ENCODE measurements around the gene SLC1A3. TPM values are rescaled to one million over a fixed set of nuclear protein-coding genes. Genes with fewer than 3 reads are reported as not detected.

The SLC1A3 gene
- total RNA-seq, 1 experiment from 2014 or later: 18.6 TPM

DNA sequence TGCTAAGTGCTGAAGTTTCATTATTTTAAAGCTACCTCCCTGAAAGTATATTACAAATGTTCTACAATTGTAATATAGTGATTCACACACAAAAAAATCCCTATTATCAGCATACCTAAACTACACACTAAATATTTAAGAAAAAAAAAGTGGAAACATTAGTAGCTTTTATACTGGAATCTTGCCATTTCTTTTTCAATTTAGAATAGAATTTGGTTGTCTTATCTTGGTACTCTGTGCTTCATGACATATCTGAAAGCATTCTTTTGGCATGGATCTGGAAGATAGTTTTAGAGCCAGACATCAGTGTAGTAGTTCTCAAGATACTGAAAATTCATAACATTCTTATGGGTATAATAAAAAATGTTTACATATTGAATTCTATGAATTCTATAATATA lies 35.0 kb downstream of the SLC1A3 start:
- no peaks in the 10 kb centered on the region for H3K79me2 ChIP-seq (ENCODE audit: insufficient read depth, low read length)
- H3K4ac ChIP-seq (ENCODE audit: low read depth, low read length): no peak overlapping the region
- no peak overlapping the region for H3K27ac ChIP-seq (ENCODE audit: insufficient read length, low read depth, low read length)
- no peak overlapping the region for H3K27ac Mint-ChIP-seq
- no peaks in the 10 kb centered on the region for H3K23me2 ChIP-seq (ENCODE audit: insufficient read length, low read depth, low read length, poor library complexity, severe bottlenecking)
- peaks cover 5 to 10% of the 10 kb centered on the region in 2 experiments; a peak in 3 of 4 replicates for H3K4me1 Mint-ChIP-seq
- peaks cover 2% of the 10 kb centered on the region for H3K79me1 ChIP-seq (ENCODE audit: insufficient read depth, low read depth, low read length, poor library complexity, severe bottlenecking)
- no peak overlapping the region for H3K9ac ChIP-seq (ENCODE audit: extremely low read depth, insufficient read length, low read length)
- no peak overlapping the region for H3K56ac ChIP-seq (ENCODE audit: insufficient read length, low read depth, low read length)
- H3T11ph ChIP-seq (ENCODE audit: low read length): no peak overlapping the region
- no peak overlapping the region for H2BK20ac ChIP-seq (ENCODE audit: low read depth, low read length, poor library complexity, severe bottlenecking)
- H3K9me3 Mint-ChIP-seq: no peaks in the 10 kb centered on the region
- H3K4me2 ChIP-seq (ENCODE audit: insufficient read depth, insufficient read length, low read length): no peak overlapping the region
- no peaks in the 10 kb centered on the region for H4K20me1 ChIP-seq (ENCODE audit: control insufficient read depth, insufficient read depth, insufficient read length)
- H3K4me1 ChIP-seq (ENCODE audit: insufficient read depth, low read length): peaks cover 4% of the 10 kb centered on the region; the same call in 1 of the 2 replicates
- no peak overlapping the region for H3K18ac ChIP-seq (ENCODE audit: insufficient read length, low read depth, low read length)
- H2BK12ac ChIP-seq (ENCODE audit: insufficient read length, low read depth, low read length): no peak overlapping the region
- no peak overlapping the region for H3K14ac ChIP-seq (ENCODE audit: insufficient read depth, low read length)
- TF ChIP-seq, protein P1, sequence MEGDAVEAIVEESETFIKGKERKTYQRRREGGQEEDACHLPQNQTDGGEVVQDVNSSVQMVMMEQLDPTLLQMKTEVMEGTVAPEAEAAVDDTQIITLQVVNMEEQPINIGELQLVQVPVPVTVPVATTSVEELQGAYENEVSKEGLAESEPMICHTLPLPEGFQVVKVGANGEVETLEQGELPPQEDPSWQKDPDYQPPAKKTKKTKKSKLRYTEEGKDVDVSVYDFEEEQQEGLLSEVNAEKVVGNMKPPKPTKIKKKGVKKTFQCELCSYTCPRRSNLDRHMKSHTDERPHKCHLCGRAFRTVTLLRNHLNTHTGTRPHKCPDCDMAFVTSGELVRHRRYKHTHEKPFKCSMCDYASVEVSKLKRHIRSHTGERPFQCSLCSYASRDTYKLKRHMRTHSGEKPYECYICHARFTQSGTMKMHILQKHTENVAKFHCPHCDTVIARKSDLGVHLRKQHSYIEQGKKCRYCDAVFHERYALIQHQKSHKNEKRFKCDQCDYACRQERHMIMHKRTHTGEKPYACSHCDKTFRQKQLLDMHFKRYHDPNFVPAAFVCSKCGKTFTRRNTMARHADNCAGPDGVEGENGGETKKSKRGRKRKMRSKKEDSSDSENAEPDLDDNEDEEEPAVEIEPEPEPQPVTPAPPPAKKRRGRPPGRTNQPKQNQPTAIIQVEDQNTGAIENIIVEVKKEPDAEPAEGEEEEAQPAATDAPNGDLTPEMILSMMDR (conservative IDR thresholded peaks at IDR 0.05): no peak
- H4K8ac ChIP-seq (replicated peaks; ENCODE audit: insufficient read length, low read depth, low read length): no peak overlapping the region
- no peaks in the 10 kb centered on the region for H3K27me3 ChIP-seq (ENCODE audit: insufficient read depth, low read length)
- no peak overlapping the region for H2BK15ac ChIP-seq (ENCODE audit: low read depth, low read length)
- no peak overlapping the region for H2AK5ac ChIP-seq (ENCODE audit: insufficient read length, low read length)
- H2BK5ac ChIP-seq (ENCODE audit: insufficient read length, low read length): no peak overlapping the region
- H3K4me3 Mint-ChIP-seq: no peak overlapping the region
- no peak overlapping the region for H4K91ac ChIP-seq (ENCODE audit: insufficient read length, low read depth, low read length)
- H3K23ac ChIP-seq (ENCODE audit: insufficient read length, low read depth, low read length): no peak overlapping the region
- DNase-seq: no peak
- H3K9me3 ChIP-seq (ENCODE audit: control insufficient read depth, low read depth, low read length): no peaks in the 10 kb centered on the region
- H4K5ac ChIP-seq (ENCODE audit: insufficient read length, low read depth, low read length): no peak overlapping the region
- H2AFZ ChIP-seq (ENCODE audit: low read length): no peak overlapping the region
- H3K36me3 Mint-ChIP-seq (ENCODE audit: insufficient read depth in 1 of 3, low read depth in 3 of 3): peaks cover 0 to 7% (median 0%) of the 10 kb centered on the region in 3 experiments; a peak in 3 of 7 replicates
- H3K27me3 Mint-ChIP-seq (ENCODE audit: low read depth): no peaks in the 10 kb centered on the region
- H2BK120ac ChIP-seq (ENCODE audit: low read depth, low read length, poor library complexity, severe bottlenecking): no peak overlapping the region

All from H9 (cell line).